Endothelial cell of hepatic sinusoid (primary cell): Measurements from ENCODE around the gene MRE11.
"Not testable (repeated sequence)": the region's sequence is repeated elsewhere in the genome, so short reads cannot be mapped to it uniquely, and the experiment has no call there.

Source experiments
- in situ Hi-C: cut with HindIII; loops from 2 replicates; pipeline ENCODE4 v1.10.0; 2017; ENCODE audit warnings: low sequenced_read_pairs

Gene MRE11

DNA sequence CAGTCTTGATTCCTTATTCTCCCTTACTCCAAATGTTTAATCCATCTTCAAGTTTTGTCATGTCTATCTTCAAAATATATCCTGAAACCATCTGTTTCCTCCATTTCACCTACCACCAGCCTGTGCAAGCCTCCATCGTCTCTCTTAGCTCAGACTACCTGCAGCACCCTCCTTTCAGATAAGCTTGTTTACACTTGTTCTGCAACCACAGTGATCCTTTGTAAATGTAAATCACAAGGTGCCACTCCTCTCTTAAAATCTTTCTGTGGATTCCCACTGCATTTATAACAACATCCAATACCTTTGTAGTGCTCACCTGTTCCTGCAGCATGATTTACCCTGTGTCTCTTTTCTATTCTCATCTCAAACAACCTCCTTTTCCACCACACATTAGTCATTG lies 60.6 kb downstream of the MRE11 start:
- in situ Hi-C loops, result loop anchor here (5.0 to 25.0 kb wide), 2 partner anchors 261 to 546 kb away; no protein-coding TSS in a partner anchor

DNA sequence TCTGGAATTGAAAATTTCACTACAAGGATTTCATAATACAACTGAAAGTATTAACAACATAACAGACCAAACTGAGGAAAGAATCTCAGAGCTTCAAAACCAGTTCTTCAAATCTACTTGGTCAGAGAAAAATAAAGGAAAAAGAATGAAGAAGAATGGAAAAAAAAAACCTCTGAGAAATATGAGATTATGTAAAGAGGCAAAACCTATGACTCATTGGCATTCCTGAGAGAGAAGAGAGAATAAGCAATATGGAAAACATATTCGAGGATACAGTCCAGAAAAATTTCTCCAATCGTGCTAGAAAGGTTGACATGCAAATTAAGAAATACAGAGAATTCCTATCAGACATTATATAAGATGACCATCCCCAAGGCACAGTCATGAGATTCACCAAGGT lies 69.0 kb downstream of the MRE11 start:
- in situ Hi-C loops, result loop anchor here (25.0 kb wide), 1 partner anchor 537 kb away; no protein-coding TSS in a partner anchor

DNA sequence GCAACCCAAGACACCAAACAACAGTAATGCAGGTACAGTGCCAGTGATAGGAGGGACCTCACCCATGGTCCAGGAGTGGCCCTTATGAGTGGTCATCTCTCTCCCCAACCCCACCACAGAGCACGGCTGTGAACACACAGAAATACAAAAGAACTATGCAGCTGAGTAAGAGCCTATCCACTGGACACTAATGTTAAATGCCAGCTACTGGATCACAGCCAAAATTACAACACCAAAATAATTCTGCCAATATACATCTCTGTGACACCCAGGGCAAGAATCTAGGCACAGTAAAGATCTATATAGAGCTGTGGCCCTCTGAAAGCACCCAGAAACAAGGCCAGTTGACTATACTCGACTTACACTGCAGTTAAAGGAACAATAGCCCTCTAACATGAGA lies 69.6 kb downstream of the MRE11 start:
- in situ Hi-C loops, result no loop called here

DNA sequence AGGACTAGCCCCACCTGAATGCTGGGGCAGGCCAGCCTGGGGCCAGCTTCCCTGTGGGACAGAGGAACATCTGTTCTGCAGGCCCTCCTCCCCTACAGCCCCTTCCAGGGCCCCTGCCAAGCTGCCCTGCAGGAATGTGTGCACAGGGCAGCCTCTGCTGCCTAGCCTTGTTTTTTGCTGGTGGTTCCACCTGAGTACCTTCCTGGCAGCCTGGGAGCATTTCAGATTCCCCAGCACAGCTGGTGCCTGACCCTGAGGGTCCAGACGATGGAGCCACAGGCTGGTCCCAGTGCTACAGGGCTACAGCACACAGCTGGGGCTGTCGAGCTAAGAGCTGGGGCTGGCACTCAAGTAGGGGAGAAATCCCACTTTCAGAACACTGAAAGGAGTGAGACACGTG lies 70.1 kb downstream of the MRE11 start:
- in situ Hi-C loops, result no loop called here

DNA sequence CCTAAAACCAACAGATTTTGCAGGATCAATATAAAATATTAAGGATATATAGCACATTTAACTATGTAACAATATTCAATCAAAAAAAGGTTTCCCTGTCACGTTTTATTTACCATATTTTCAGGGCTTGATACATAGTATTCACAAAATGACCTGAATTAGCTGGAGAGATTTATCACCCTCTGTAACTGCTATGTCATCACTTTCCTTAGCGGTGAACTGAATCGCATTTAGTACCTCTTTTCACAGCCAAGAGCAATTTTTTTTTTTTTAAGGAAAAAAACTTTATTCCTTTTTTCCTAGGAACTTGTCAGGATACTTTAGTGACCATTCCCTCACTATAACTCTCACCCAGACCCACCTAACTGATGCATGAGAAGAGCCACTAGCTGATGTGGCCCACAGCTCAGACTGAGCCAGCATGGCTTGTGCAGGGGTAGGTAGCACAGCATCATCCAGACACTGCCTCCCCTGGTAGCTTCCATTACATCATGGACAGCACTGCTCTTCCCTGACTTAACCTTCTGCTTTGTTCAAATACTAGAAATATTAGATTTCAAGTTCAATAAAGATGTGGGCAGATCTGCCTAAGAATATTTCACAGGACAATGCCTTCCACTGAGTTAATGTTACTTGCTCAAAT lies 75.4 kb downstream of the MRE11 start:
- in situ Hi-C loops, result no loop called here

DNA sequence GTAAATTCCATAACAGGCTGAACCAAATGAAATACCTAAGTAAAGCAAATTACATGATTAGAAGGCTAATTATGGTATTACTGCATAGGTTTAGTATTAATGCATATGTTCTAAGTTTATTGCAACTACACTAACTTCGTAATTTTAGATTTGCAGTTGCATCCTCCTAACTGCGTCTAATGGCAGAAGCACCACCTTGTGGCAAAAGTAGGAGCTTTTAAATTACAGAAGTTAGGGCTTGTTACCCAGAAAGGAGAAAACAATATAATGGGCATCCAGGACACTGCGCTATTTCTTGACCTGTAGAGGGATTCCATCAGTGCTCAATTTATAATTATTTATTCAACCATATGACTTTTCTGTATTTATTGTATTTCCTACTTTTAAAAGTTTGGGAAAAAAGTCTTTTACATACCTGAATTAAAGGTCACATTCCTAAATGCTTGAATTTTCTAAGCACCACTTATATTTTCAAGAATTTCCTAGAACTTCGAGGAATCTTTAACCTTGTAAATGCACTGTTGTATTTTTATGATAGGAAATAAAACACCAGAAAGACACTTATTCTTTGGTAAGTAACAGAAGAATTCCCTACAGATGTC lies 76.2 kb downstream of the MRE11 start:
- in situ Hi-C loops, result no loop called here

DNA sequence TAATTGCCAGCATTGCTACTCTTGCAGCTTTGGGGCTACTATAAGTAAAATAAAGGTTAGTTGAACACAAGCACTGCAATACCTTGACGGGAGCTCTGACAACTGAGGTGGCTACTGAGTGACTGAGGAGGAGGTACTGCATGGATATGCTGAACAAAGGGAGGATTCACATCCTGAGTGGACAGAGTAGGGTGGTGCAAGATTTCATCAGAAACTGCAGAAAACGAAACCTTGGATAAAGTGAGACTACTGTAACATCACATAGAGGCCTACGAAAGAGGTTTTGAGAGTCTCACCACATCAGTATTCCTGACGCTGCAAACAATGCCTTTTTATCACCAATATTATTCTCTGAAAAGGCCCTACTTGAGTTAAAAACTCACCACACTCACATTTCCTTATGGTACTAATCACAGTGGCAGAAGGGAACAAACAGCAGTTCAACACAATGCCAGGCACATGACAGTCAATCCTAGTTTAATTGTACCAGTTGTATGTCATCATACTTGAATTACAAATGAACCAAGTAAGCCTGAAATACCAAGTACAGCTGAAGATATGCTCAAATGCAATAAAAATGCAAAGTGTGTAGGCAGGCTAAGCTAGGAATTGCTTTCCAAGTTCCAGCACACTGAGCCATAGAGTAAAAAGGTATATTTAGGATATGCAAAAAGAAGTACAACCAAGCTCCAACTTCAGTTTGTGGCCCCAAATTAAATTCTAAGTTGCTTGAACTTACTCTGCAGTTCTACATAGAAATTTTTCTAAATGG lies 88.4 kb downstream of the MRE11 start:
- in situ Hi-C loops, result no loop called here

DNA sequence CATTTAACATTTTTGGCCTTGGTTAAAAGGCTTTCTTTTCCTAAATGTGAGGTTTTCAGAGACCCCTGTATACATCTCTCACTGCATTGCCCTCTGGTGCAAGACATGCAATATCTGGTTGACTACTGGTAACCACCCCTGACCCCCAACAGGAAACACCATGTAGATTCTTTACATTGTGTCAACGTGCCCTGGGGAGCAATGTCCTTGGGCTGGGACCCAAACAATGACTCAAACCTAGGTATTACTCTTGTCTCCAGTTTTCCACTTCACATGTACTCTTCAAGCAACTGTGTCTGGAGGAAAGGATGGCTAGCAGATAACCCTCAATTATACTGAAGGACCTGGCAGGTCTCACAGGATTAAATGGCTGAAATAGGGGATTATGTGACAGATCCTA lies 91.3 kb downstream of the MRE11 start:
- in situ Hi-C loops, result no loop called here

DNA sequence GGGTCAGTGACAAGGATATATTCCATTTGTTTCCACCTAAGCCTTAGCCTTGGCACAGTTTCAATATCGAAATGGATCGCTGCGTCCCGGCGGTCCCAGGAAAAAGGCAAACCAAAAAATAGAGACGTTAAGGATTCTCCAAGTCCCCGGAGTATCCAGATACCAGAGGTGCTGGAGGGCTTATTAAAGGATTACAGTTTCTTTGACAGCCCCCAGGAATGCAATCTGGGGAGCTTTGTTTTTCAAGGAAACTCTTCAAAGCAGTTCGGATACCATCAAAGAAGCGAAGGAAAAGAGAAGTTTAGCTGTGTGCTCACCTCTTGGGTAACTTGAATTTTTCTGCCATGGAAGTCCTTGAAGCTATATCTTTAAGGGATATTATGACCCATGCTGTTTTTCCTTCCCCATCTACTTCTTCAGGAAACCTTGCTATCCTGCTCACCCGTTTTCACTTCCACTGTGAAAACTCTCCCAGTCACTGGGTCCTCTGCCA lies 91.8 kb downstream of the MRE11 start:
- in situ Hi-C loops, result no loop called here

DNA sequence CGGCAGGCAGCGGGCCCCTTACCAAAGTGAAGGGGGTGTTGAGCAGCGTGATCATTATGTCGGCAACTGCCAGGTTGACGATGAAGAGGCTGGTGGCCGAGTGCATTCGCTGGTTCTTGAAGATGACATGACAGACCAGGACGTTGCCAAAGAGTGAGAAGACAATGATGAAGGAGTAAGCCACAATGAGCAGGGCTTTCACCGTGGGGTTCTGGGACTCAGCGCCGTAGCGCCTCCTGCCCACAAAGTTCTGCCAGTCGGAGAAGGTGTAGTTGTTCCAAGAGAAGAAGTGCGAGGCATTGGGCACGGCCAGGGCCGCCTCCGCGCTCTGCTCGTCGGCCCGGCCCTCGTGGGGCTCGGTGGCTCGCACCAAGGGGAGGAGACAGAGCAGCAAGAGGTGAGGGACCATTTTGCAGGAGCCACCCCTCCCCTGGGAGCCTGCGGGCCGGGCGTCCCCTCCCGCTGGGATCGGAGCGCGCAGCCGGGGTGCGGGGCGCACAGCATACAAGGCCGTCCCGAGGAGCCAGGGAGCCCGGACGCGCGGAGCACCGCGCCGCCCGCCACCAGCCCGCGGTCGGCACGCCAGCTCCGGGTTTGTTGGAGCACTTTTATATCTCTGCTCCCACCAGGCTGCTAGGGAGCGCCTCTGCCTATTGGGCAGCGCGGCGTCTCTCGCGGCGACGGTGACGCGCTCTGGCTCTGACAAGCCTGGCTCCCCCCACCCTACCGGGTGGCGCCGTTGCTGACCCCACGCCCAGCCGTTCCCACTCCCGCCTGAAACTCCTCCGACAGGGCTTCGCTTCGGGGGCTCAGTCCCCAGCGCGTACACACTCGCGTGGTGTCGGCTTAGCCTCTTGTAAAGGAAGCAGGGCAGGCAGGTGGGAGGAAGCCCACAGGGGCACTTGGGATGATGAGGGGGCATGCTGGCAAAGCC lies 92.5 kb downstream of the MRE11 start, which contains the start of gene GPR83:
Gene GPR83 (minus strand): TSS at position 581 of the 934 bp plus-strand sequence. CDS start 172 bp downstream, at position 409.
- in situ Hi-C loops, result no loop called here

DNA sequence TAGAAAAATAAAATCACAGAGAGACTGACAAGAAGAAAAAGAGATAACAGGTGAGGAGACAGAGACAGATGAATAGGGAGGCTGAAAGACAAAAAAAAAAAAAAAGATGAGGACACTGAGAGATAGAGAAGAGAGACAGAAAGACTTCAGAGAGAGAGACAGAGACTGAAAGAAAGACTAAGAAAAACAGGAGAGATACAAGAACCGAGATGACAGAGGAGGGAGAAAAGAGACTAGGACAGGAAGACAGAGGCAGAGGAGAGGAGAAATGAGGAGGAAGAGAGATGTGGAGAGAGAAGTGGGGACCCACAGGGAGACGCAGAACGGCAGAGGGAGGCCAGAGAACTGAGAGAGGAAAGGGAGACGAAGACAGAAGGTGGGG lies 93.2 kb downstream of the MRE11 start:
- in situ Hi-C loops, result no loop called here

DNA sequence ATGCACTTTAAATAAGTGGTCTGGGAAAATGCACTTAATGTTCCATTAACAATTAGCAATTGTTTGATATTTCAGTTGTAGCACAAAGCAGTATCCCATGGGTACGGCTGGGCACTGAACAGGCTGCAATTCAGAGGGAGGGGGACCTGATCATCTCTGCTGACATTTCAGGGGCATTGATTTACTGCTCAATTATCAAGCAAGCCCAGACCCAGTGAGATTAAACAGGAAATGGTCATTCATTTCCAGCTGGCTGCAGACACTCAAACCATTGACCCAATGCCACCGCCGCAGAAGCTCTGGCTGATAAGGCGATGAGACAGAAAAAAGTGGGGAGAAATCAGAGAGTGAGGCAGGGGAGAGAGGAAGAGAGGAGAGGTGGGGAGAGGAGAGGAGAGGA lies 93.6 kb downstream of the MRE11 start:
- in situ Hi-C loops, result no loop called here

DNA sequence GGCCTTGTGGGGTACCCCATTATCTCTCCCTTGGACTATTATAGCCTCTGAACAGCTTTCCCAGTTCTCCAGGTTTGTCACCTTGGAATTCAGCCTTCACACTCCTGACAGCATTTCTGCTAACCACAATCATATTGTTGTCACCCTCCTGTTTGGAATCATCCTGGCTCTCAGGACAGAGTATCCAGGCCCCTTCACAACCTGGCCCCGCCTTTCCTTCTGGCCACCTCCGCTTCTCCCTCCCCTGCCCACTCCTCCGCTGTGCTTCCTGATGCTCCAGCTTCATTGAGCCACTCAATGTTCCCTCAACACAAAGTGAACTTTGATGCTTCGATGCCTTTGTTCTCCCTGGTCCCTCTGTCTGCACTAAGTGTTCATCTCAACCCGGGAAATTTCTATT lies 95.5 kb downstream of the MRE11 start:
- in situ Hi-C loops, result no loop called here

DNA sequence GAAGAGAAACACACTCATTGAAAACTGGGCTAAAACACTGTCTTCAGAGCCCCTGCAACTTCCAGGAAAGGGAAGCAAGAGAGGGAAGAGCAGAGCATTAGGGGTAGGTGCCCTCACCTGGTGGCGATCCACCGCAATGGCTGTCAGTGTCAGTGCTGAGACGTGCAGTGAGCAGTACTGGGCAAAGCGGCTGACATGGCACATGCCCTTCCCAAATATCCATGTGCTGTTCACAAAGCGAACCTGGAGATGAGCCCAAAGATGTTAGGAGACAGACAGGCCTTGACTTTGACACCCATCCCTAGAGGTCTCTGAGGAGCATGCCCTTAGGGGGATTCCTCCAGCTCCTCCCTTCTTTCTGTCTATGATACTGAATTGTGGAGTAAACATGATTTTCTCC lies 97.4 kb downstream of the MRE11 start:
- in situ Hi-C loops, result no loop called here

DNA sequence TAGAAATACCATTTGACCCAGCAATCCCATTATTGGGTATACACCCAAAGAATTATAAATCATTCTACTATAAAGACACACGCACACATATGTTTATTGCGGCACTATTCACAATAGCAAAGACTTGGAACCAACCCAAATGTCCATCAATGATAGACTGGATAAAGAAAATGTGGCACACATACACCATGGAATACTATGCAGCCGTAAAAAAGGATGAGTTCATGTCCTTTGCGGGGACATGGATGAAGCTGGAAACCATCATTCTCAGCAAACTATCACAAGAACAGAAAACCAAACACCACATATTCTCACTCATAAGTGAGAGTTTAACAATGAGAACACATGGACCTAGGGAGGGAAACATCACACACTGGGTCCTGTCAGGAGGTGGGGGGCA lies 101.7 kb downstream of the MRE11 start:
- in situ Hi-C loops, result not testable (repeated sequence)

DNA sequence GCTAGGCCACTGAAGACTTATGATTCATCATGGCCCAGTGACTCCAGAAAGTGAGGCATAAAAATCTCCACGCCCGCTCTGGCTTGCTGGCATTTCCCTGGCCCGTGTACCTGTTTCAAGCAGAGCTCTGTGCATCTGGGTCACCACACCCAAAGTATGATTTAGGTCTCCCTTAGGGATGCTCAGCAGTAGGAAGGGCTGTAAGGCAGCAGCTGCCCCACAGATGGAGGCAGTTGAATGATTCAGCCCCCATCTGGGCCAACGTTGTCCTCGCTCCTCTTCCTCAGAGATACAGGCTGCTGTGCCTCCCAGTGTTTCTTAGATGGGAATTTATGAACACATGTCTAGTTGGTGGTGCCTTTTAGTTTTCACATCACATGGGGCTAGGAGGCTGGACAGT lies 114.0 kb downstream of the MRE11 start:
- in situ Hi-C loops, result no loop called here

DNA sequence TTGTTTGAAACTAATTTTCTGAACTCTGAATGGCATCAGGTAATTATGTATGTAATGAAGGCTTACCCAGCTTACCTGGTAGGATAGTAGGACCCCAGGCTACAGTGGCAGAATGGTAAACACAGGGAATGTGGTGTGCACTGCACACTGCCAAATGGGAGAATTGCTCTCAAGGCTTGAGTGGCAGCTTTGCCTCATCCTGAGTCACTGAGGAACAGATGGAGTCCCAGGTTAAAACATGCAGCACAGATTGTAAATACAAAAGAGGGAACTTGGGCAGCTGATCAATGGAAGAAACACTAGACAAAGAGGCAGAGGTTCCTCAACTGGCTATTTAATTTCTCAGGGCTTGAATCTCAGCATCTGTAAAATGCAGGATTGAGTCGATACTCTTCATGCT lies 116.8 kb downstream of the MRE11 start:
- in situ Hi-C loops, result no loop called here

DNA sequence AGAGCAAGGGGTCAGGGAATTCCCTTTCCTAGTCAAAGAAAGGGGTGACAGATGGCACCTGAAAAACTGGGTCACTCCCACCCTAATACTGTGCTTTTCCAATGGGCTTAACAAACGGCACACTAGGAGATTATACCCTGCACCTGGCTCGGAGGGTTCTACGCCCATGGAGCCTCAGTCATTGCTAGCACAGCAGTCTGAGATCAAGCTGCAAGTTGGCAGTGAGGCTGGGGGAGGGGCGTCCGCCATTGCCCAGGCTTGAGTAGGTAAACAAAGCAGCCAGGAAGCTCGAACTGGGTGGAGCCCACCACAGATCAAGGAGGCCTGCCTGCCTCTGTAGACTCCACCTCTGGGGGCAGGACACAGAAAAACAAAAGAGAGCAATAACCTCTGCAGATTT lies 123.1 kb downstream of the MRE11 start:
- in situ Hi-C loops, result not testable (repeated sequence)
